Fibroblast of the aortic adventitia (primary cell): ENCODE data around the gene NR4A2. TPM values are rescaled to one million over a fixed set of nuclear protein-coding genes. Genes with fewer than 3 reads are reported as not detected.

Experiments
- DNase-seq: peaks from one replicate; pipeline ENCODE4 v3.0.0-alpha.2; 2010; ENCODE audit warnings: low read depth
- H3K4me3 ChIP-seq: 2 replicates; pipeline ENCODE4 v1.5.1; 2011; ENCODE audit warnings: low read depth, mild to moderate bottlenecking, control low read depth, low read length, moderate library complexity
- total RNA-seq: library from RNA; depleted of rRNA; stranded (reverse); fragments of >200 nt; gene quantifications from 2 replicates; pipeline ENCODE4 v1.2.3, GENCODE V29; 2012; ENCODE audit warnings: low replicate concordance
- TF ChIP-seq, protein P1 (sequence below): IDR thresholded peaks from 2 replicates; pipeline ENCODE4 v1.5.1; 2011; ENCODE audit warnings: mild to moderate bottlenecking, low read length, control low read depth, inconsistent platforms; ENCODE audit not compliant: insufficient read depth

Gene NR4A2
- total RNA-seq: 0.41 and 0.81 TPM in 2 replicates

DNA sequence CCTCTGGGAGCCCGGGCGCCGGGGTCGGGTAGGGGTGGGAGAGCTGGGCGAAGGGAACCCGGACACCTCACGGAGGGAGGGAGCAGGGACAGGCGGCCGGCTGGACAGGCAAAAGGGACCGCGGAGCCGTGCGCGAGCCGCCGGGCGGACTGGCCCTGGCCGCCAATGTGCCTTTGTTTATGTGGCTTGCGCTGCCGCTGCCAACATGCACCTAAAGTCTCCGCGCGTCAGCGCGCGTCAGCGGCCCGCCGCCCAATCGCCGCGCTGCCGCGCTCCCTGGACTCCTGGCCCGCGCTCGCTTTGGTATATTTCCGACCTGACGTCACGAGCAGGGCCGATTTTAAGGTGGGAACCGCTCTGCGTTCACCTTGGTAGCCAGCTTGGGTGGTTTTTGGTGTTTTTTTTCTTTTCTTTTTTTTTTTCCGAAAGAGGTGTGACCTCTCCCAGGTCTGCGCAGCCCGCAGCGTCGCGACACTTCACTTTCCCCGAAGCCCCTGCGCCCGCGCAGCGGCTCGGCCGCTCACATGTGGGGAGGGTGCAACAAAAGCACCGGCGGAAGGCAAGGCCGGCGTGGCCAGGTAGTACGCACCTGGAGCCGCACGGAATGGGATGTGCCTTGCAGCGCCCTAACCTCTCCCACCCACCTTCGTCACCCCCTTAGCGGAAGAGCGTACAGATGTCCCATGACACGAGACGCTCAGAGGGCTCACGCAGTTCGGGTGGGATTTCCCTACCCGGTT, at the start of gene NR4A2:
TSS of gene NR4A2 (minus strand) at position 188 of the 740 bp plus-strand sequence. CDS start 2,535 bp downstream, outside the sequence.
- peak within 1 kb of the TSS; percentile 84 for H3K4me3 ChIP-seq
- DNase-seq: peak; percentile 91
- TF ChIP-seq, protein P1, sequence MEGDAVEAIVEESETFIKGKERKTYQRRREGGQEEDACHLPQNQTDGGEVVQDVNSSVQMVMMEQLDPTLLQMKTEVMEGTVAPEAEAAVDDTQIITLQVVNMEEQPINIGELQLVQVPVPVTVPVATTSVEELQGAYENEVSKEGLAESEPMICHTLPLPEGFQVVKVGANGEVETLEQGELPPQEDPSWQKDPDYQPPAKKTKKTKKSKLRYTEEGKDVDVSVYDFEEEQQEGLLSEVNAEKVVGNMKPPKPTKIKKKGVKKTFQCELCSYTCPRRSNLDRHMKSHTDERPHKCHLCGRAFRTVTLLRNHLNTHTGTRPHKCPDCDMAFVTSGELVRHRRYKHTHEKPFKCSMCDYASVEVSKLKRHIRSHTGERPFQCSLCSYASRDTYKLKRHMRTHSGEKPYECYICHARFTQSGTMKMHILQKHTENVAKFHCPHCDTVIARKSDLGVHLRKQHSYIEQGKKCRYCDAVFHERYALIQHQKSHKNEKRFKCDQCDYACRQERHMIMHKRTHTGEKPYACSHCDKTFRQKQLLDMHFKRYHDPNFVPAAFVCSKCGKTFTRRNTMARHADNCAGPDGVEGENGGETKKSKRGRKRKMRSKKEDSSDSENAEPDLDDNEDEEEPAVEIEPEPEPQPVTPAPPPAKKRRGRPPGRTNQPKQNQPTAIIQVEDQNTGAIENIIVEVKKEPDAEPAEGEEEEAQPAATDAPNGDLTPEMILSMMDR: no peak

DNA sequence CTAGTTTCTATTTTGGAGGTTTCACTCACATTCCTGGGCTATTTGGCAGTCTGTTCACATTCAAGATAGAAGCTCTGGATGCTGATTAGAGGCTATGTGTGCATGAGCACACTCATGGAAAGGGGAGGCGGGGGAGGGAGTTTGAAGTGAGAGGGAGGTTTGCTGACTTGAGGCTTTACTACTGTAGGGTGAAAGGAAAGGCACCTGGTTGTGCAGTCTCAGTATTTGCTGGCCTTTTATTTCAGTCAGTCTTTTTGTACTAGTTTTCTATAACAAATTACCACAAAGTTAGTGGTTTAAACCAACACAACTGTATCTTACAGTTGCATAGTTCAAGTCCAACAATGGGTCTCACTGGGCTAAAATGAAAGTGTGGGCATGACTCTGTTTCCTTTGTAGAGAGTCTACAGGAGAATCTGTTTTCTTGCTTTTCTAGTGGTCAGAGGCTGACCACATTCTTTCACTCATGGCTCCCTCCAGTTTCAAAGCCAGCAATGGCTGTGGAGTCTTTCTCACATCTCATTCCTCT, 47.7 kb upstream of the NR4A2 start:
- no peak overlapping the region for H3K4me3 ChIP-seq
- TF ChIP-seq, protein P1: no peak
- peak; percentile 50 for DNase-seq

DNA sequence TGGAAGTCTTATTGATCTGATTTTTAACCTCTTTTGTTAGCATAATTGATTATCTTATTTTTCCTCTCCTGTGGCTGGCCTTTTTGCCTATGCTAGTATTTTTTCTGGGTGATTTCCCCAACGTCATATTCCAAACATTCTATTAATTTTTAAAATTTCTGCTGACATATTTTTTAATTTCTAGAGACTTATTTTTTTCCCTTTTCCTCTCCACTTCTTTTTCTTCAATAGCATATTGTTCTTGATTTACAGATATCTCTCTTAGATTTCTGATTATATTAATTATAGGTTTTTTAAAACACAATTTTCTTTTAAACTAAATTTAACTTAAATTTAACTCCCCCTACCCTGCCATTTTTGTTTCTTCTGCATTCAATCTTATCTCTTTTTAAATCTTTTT, 47.2 kb upstream of the NR4A2 start:
- TF ChIP-seq, protein P1: no peak
- no peak overlapping the region for H3K4me3 ChIP-seq
- DNase-seq: no peak

DNA sequence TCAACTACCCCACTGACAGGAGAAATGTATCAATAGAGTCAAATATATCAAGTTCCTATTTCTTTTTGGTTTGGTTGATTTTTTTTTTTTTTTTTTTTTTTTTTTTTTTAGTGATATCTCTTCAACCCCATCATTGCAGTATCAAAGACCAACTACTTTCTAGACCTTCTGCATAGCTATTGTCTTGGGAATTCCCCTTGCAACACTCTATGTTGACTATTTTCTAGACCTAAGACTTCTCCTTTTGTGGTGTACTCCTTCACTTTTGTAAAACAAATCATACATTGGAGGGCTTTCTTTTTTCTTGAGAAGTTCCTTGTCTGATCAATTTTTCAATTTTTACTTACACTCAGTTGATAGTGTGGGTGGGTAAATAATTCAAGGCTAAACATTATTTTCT, 46.5 kb upstream of the NR4A2 start:
- H3K4me3 ChIP-seq: no peak overlapping the region
- no peak for DNase-seq
- TF ChIP-seq, protein P1: no peak

DNA sequence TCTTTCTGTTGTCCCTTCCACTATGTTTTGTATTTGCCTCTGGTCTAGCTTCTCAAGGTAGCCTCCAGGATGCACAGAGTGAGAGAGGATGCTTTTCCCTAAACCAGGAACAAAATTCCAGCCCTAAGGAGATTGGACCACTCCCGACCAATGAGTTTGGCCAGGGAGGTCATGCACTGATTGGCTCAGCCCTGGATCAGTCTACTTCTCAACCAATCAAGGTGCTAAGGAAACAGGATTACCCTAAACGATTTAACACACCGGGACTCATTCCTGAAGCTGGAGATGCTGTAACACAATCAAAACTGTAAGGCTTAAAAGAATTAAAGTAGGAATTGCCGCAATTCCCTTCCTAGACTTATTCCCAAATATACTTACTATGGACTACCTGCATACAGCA, 34.2 kb upstream of the NR4A2 start:
- no peak overlapping the region for H3K4me3 ChIP-seq
- TF ChIP-seq, protein P1: no peak
- DNase-seq: no peak

DNA sequence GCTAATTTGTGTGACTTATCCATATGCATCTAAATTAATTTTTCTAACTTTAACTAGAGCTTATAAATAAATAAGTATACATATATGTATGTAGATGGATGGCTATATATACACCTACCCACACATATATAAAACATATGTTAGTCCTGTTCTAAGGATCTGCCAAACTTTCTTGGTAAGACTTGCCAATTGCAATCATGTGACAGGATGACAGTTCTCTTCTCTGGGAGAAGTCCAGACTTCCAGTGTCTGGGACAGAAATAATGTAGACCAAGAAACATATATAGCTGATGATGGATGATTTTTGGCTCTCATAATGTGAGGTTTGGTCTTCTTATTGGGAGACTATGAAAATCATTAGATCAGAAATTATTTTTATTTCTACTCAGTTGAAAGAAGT, 30.6 kb upstream of the NR4A2 start:
- TF ChIP-seq, protein P1: no peak
- no peak overlapping the region for H3K4me3 ChIP-seq
- DNase-seq: no peak
